ENCODE results near the gene CPTP.
"Not testable (repeated sequence)": the region's sequence is repeated elsewhere in the genome, so short reads cannot be mapped to it uniquely, and the experiment has no call there.

CPTP gene

GRCh38 chr1:1307261-1307922, 17.2 kb upstream of the CPTP start:
- peak; percentile 40 for DNase-seq

GRCh38 chr1:1307923-1308755, 16.5 kb upstream of the CPTP start, which contains the start of the genes ACAP3 and PUSL1:
TSS of gene ACAP3 (minus strand) at chr1:1307930. CDS start at chr1:1307815, 115 bp downstream.
TSS of gene PUSL1 (plus strand) at chr1:1308597. CDS start at chr1:1308644, 47 bp downstream.
- DNase-seq: peak; percentile 95

DNA sequence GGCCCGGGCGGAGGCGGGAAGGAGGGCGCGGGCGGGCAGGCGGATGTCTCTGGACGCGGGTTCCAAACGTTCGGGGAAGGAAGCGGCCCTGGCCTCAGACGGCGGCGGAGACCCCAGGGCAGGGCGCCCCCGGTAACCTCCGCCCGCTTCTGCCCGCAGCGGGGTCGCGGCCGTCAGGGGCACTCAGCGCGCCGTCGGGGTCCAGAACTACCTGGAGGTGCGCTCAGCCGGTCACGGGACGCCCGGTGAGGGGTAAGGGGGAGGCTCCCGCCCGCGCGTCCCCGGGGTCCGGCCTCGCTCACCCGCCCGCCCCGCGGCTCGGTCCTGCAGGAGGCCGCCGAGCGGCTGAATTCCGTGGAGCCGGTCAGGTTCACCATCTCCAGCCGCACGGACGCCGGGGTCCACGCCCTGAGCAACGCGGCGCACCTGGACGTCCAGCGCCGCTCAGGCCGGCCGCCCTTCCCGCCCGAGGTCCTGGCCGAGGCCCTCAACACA, 15.8 kb upstream of the CPTP start:
- no peak for DNase-seq

- no peak for DNase-seq
These were observed 15.1 kb upstream of the CPTP start for GRCh38 chr1:1309251-1310108.

GRCh38 chr1:1310109-1310385, 14.6 kb upstream of the CPTP start:
- no peak for DNase-seq

GRCh38 chr1:1310476-1311053, 14.0 kb upstream of the CPTP start:
- no peak for DNase-seq

DNA sequence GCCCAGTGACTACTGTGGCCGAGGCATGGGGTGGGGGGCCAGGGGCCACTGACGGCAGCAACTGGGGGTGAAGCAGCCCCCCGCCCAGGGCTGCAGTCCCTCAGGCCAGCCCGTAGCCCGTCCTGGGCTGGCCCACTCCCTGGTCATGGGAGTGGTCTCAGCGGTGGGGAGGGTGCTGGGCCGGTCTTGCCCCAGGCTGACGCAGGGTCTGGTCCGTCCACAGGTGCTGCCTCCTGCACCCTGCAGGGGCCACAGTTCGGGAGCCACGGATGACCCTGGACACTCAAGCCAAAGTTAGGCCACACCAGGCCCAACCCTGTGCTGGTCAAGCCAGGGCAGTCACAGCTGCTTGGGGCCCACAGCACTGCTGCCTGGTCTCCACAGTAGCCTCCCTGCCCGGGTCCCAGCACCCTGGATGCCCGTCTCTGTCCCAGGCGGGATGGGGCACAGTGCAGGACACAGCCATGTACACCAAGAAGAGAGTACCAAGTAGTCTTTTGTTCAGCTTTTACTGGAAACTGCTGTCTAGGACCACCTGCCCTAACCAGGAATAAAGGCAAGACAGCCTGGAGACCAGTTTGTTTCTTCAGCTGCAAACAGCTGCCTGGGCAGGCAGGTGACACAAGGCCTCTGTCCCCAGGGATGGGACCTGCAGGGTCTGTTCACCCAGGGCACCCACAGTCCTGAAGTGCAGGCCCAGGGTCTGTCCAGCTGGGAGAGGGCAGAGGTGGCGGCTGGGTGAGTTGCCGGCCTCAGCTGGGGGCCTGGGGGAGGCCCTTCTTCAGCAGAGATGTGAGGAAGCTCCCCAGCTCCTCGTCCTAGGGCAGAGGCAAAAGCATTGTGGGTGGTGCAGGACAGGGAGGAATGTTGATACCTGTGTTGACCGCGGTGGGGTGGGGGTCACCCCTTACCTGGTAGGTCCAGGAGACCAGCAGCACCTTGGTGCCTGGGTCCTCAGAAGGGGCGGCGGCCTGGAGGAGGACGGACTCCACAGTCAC, 13.2 kb upstream of the CPTP start:
- no peak for DNase-seq

DNA sequence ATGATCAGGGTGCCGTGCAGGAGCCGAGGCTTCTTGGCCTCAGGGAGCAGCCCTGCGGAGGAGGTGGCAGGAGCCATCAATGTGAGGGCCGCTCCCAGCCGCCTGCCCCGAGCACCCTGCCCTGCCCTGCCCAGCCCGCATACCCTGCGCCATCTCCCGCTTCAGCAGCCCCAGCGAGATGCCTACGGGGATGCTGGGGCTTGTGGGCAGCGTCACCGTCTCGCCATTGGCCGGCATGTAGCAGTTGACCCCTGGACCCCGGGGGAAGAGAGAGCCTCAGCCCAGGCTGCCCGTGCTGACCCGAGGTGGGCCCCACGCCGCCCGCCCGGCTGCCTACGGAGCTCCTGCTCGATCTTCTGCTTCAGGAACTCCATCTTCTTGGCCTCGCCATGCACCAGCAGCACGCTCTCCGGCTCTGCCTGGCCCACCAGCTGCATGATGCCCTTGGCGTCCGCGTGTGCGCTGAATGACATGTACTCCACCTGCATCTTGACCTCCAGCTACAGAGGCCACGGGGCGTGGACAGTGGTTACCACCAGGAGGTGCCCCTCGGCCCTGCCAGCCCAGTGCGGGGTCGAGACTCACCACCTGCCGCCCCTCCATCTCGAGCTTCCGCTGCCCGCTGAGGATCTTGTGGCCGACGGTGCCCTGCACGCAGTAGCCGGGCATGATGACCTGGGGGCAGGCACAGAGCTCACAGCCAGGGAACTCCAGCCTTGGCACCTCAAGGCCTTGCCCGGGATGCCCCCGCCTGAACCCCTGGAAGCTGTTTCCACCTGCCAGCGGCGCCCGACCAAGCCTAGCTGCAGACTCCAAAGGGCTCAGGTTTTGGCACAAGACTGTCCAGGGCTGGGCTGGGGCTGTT, 11.9 kb upstream of the CPTP start:
- no peak for DNase-seq

DNA sequence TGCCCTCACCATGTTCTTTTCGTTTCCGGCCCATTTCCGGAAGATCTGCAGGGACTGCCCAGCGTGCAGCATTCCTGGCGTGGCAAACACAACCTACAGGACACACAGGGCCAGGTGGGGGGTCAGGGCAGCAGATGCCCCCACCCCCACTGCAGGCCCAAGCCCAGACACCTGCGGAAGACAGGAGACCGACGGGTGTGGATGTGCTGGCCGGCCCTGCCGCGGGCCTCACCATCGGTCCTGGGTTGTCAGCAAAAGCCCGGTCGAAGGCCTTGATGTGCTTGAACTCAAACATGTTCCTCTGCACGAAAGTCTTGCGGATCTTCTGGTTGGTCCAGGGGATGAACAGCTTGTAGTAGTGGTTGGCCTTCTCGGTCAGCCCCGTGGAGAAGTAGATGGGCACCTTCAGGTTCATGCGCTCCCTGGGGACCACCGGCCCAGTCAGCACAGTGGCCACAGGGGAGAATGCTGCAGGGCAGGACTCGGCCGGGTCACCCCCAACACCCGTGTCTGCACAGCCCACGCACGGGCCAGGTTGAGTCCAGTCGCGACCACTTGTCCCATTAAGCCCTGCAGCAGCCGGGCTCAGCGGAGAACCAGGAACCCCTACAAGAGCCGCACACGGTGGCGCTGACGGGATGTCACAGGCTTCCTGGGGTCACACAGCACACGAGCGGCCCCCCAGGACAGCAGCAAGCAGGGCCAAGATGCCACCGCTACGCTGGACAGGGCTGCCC, 10.9 kb upstream of the CPTP start:
- no peak for DNase-seq

DNA sequence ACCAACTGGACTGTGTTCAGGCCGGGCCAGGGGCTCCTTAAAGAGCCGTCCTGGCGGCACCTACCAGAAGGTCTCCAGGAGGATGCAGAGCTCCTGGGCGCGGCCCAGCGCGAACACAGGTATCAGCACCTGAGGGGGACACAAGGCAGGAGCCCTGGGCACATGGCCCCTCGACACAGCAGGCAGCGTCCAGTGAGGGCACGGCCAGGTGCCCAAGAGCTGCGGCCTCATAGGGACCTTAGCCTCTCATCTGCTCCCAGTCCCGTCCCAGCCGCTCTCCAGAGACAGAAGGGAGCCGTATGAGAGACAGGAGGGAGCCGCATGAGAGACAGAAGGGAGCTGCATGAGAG, 10.4 kb upstream of the CPTP start:
- DNase-seq: no peak

GRCh38 chr1:1314678-1315335, 9.8 kb upstream of the CPTP start:
- no peak for DNase-seq

DNA sequence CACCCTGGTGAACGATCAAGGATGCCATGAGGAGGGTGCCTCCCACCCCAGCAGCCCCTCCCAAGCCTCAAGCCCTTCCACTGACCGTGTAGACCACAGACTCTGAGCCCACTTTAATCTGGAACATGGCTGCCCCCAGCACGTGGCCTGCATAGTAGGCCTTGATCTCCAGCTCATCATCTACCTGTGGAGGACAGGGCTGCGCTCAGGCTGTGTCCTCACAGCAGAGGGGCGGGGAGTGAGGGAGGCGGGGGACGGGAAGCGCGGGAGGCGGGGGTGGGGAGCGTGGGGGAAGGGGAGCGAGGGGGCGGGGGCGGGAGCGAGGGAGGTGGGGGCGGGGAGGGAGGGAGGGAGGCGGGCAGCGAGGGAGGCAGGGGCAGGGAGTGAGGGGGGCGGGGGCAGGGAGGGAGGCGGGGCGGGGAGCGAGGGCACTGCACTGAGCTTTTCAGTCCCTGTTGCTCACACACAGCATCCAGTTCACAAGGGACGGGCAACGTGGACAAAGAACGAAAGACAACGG, 9.1 kb upstream of the CPTP start:
- no peak for DNase-seq

DNA sequence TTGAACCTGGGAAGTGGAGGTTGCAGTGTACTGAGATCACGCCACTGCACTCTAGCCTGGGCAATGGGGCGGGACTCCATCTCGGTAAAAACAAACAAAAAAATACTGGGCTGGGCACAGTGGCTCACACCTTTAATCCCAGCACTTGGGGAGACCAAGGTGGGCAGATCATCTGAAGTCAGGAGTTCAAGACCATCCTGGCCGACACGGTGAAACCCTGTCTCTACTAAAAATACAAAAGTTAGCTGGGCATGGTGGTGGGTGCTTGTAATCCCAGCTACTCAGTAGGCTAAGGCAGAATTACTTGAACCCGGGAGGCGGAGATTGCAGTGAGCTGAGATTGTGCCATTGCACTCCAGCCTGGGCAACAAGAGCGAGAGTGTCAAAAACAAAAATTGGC, 8.4 kb upstream of the CPTP start:
- DNase-seq: not testable (repeated sequence)

DNA sequence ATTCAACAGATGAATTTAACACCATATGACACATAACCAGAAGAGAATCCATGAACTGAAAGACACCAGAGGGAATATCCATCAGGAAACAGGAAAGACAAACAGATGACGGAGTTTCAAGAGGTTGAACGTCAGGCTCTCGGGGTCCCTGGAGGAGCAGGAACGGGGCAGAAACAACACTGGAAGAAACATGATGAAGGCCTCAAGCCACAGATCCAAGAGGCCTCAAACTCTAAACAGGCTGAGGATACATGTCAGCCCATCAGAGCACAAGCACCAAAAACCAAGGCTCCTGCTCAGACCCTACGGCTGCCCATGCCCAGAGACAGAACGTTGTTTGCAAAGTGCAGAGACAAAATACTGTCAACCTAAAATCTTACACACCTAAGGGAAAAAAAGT, 7.2 kb upstream of the CPTP start:
- no peak for DNase-seq

DNA sequence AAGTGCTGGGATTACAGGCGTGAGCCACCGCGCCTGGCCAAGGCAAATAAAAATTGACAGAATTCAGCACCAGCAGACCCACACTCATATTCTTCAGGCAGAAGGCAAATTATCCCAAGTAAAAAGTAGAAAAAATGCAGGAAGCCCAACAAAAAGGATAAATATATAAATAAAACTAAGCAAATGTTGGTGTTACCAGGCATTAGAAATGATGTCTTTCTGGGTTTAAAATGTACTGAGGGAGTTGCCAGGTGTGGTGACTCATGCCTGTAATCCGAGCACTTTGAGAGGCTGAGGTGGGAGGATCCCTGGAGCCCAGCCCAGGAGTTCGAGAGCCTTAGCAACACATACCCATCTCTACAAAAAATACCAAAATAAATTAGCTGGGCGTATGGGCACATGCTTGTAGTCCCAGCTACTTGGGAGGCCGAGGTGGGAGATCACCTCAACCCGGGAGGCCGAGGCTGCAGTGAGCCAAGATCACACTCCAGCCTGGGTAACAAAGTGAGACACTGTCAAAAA, 6.4 kb upstream of the CPTP start:
- DNase-seq: no peak

DNA sequence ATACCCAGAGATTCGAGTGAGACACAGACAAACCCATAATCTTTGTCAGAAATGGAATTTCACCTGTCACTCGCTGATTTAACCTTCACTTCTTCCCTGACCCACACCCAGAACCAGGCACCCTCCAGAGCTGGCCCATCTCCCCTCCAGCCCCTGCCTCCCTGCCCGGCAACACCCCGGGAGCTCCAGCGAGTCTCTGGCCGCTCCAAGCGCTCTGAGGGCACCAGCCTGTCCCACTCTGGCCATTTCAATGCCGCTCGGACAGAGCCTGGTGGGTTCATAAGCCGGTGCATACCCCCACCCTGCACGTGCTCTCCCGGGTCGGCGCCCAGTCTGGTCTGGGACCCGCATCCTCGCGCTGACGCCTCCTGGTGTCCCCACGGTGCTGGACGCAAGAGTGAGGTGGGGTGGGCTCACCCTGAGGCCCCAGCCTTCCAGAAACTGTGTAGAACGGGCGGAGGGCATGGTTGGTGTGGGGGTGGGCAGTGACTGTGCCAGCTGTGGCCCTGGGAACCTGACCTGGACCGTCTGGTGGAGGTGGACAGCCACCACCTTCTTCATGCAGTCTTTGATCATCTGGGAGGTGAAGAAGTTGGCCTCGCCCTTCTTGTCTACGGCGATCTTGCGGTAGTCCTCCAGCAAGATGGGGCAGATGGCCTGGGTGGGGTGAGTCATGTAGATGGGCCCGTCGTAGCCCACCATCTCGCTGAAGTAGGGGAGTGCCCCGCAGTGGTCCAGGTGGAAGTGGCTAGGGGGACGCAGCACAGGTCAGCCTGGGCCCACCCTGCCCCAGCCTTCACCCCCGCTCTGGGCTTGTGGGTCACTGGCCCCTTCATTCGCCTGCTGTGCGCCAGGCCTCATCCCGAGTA, 5.6 kb upstream of the CPTP start:
- no peak for DNase-seq

DNA sequence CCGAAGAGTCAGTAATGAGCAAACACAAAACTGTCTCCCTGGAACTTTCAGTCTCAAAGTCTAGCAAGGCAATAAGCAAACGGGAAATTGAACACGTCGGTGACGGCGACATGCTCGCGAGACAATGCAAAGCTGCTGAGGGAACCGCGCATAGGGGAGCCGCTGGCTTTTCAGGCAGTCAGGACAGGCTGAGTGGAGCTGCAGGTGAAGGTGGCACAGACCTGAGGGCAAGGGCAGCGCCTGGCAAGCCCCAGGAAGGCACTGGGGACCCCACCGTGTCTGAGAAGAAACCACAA, 5.0 kb upstream of the CPTP start:
- no peak for DNase-seq

Measured in eye (tissue), 1 donor.